NCI-H146 treated with DMSO at 0.1 percent for 48 hours (cell line): ENCODE data around the gene CDH16.
A peak's percentile ranks its signal among the peaks of the same experiment; 100 is the strongest.
"Not testable (repeated sequence)": the region's sequence is repeated elsewhere in the genome, so short reads cannot be mapped to it uniquely, and the experiment has no call there.

ENCODE experiments used
- DNase-seq: peaks from one replicate; lab custom pipeline; 2025; ENCODE audit not compliant: unreplicated experiment; lab: John Stamatoyannopoulos, UW

Gene CDH16

DNA sequence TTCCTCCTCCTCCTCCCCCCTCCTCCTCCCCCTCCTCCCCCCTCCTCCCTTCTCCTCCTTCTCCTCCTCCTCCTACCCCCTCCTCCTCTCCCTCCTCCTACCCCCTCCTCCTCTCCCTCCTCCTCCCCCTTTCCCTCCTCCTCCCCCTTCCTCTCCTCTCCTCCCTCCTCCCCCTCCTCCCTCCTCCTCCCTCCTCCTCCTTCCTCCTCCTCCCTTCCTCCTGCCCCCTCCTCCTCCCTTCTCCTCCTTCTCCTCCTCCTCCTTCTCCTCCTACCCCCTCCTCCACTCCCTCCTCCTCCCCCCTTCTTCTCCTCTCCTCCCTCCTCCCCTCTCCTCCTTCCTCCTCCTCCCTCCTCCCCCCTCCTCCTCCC, 45.0 kb downstream of the CDH16 start:
- DNase-seq: no peak

DNA sequence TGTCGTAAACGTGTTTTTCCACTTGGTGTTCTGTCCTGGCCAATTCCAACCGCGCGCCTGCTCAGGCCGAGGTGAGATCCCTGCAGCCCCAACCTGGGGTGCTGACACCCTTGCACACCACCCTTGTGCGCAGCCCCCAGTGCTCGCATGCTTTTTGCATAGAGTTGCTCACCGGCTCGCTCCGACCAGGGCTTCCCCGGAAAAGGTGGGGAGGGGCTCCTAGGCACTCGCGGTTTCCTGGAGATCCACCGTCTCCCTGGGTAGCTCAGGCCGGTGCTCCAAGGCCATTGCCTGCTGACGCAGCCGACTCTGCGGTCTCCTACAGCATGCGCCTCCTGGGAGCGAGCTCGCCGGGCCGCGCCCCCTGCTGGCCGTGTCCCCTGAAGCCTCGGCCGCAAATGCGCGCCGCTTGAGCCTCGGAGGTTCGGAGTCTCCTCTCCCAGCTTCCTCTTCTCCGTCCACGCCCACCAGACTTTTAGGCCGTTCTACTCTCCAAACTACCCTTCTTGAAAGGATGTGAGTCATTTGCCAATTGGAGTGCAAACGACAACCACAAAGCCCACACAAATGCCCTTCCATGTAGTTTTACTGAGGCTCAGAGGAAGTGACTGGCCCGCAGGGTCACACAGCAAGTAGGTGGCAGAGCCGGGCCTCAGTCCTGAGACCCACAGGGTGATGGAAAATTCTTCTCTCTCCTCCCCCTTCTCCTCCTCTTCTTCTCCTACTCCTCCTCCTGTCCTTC, 45.6 kb downstream of the CDH16 start:
- DNase-seq: peak; percentile 49

DNA sequence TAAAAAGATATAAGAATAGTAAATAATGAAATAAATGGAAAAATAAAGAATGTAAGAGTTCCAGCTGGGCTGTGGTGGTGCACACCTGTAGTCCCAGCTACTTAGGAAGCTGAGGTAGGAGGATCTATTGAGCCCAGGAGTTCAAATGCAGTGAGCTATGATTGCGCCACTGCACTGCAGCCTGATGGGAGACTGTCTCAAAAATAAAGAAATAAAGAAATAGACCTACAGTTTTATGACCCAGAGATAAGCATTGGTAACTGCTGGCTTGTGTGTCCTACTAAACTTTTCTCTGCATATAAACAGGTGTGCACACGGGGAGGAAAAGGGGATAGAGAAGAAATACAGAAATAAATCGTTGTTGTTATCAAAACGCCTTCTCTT, 46.1 kb downstream of the CDH16 start:
- DNase-seq: no peak

- DNase-seq: no peak
Measured at GRCh38 chr16:66871840-66872239, 46.8 kb downstream of the CDH16 start.

DNA sequence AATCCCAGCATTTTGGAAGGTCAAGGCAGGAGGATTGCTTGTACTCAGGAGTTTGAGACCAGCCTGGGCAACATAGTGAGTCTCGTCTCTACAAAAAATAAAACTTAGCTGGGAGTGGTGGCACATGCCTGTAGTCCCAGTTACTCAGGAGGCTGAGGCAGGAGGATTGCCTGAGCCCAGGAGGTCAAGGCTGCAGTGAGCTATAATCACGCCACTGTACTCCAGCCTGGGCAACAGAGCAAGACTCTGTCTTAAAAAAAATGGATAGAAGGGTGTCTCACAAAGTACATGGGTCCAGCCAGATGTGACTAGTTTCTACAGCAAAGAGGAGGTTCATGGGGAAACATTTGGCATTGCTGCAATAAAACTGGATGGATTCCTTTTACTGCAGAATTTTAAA, 47.3 kb downstream of the CDH16 start:
- not testable (repeated sequence) for DNase-seq

GRCh38 chr16:66869424-66869823, 49.3 kb downstream of the CDH16 start:
- no peak for DNase-seq

DNA sequence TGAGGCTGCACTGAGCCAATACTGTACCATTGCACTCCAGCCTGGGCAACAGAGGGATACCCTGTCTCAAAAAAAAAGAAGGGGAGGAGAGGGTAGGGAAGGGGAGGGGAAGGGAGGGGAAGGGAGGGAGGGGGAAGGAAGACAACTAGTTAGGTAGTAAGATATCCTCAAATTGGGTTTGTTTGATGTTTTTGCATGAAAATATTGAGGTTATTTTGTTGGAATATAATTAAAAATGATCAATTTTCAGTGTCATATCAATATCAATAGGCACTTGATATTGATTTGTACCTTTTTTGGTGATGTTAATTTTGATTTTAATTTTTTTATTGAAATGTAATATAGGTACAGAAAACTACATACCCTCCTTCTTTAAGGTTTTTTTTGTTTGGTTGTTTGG, 55.0 kb downstream of the CDH16 start:
- DNase-seq: no peak

DNA sequence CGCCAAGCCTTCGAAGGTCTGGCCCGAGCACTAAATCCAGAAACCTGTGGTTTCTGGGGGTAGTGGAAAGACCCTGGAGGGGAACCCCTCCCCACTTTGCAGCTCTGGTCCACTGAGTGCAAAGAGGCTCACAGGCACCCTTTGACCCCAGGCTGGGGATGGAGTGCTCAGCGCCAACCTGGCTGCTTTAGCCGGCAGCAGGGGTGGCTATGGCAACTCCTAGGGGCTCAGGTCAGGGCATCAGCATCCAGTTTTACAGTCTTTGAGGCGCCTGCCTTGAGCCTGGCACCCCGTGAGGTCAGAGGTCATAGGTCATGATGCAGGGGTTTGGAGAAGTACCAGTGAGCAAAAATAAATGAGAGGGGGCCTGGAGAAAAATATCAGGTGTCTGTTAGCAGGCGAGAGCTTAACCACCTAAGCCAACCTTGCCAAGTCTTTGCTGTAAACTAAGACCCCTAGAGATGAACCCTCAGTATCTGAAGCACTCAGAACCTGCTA, 56.6 kb downstream of the CDH16 start:
- DNase-seq: no peak

DNA sequence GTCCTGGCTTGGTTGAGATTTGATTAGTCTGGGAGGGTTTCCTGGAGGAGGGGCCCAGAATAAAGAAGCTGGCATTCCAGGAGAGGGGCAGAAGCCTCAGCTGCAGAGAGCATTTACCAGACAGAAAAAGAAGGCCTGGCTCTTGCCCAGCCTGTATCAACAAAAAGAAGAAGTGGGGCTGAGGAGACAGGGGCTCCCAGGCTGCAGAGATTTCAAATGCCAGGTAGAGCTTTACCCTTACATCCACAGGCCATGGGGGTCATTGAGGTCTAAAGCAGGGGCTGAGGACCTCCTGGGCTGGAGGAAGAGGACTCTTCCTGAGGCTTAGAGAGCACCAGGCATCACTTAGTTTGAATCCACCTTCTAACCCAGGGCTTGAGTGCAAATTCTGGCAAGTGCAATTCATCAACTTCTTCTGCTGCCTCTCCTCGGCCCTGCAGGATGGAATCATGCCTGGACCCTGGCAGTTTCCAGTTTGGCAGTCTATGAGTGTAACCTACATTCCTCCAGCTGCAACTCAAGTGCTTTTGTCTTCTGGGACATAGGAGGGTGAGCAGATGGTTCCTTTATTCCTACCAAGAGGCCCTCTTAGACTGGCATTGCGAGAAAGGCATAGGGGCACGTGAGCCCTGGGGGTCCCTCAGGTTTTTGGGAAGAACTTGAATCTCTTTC, 59.2 kb downstream of the CDH16 start:
- DNase-seq: no peak

DNA sequence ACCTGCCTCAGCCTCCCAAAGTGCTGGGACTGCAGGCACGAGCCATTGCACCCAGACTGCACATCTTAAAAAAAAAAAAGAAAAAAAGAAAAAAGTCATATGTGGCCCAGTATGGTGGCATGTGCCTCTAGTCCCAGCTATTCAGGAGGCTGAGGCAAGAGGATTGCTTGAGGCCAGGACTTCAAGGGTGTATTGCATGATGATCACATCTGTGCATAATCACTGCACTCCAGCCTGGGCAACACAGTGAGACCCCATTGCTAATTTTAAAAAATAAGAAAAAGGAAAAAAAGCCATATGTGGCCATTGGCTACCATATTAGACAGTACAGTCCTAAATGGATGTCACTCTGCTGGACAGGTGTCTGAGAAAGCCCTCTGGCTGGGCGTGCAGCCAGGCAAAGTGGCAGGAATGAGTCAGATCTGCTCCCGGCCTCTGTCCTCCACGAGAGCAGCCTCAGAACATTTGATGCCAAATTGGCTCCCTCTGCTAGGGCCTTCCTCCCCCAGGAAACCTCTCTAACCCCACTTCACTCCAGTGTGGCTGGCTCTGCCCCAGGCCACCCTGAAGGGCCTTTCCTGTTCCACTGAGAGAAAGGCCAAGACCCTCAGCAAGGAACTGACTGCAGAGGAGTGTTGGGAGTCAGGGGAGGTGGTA, 59.8 kb downstream of the CDH16 start:
- no peak for DNase-seq
